ENCODE data around the gene ACOX2.

ACOX2 gene

DNA sequence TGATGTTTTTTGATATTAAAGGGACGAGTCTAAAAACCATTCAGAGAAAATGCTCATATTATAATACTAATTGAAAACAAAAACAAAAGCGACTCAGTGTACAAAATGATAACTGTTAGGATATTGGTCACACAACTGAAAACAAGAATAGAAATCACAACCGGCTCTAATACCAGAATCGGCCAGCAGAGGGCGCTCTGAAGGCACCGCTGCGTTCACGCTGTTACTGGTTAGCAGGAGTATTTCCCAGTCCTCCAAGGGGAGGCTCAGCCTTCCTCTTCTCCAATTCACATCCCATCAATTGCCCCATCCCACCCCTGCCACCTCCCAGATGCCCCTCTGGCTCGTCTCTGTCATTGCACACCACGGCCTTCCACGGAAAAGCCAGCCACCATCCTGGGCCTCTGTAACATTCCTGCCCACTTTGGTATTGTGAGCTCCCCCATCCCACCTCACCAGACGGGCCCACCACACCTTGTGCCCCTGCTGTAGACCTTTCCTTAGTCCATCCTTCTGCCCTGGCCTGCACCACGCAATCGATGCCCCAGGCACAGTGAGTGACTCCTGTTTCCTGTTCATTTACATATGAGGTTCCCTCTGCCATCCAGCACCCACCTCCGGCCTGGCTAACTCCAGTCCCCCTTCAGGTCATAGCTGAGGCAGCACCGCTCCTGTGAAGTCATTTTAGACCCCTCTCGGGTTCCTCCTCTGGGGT, 31.7 kb upstream of the ACOX2 start:
- Histone ChIP-seq H3K27ac (peak overlapping the region in 1 of 21 experiments; percentile 11), H3K4me3 (no peak overlapping the region)

- H3K27ac ChIP-seq, result no peak overlapping the region
- no peak overlapping the region for H3K4me3 ChIP-seq
Measured at GRCh38 chr3:58567251-58567515, 30.2 kb upstream of the ACOX2 start.

DNA sequence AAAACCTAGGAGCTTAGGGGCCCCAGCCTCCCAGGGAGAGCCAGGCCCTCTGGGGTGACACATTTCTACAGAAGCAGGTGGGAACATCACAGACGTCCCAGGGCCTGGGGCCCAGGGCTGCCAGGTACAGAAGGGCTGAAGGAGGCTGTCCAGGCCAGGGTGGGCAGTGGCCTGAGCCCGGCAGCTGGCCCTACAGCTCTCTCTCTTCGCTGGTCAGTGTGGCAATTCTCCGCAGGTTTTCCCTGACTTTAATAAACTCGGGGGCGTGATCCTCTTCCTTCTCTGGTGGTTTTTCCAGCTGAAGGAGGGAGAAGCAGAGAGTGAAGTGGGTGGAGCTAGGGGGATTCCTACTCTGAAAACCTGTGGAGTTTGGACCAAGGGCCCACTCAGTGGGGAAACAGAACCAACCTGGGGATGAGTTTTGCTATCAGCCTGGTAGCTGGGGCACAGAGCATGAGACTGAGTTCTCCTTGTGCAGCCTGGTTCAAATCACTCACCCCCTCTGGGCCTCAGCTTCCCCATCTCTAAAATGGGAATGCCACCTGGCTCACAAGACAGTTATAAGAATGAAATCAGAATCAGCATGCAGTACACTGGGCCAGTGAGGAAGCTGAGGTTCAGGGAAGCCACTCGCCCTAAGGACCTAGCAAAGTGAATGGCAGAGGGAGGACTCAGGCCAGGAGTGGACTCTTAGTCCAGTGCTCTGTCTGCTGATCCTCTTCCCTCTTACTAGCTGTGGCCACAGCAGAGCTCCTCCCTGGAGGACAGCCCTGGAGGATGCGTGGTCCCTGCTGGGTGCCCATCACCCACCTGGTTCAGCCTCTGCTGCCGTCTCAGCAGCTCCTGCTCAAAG, 29.6 kb upstream of the ACOX2 start:
- Histone ChIP-seq H3K4me3 (no peak overlapping the region), H3K27ac (no peak overlapping the region)

- H3K4me3 ChIP-seq, result no peak overlapping the region
- H3K27ac ChIP-seq, result no peak overlapping the region
Measured at GRCh38 chr3:58565621-58566397, 28.8 kb upstream of the ACOX2 start.

GRCh38 chr3:58564456-58565160, 27.6 kb upstream of the ACOX2 start:
- H3K27ac ChIP-seq, result no peak overlapping the region
- H3K4me3 ChIP-seq, result no peak overlapping the region

DNA sequence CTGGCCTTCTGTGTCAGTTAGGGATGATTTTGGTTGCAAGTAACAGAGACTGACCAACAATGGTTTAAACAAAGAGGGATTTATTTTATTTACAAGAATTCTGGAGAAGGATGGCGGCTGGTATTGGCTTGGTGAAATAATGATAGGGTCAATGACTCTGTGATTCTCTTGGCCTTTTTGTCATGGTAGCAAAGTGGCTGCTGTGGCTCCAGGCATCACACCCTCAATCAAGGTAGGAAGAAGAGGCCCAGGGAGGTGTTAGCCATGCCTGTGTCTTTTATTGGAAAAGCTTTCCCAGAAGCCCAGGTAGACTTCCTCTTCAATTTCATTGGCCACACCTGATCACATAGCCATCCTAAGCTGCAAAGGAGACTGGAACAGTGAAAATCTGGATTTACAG, 27.1 kb upstream of the ACOX2 start:
- Histone ChIP-seq H3K4me3 (no peak overlapping the region), H3K27ac (no peak overlapping the region)

DNA sequence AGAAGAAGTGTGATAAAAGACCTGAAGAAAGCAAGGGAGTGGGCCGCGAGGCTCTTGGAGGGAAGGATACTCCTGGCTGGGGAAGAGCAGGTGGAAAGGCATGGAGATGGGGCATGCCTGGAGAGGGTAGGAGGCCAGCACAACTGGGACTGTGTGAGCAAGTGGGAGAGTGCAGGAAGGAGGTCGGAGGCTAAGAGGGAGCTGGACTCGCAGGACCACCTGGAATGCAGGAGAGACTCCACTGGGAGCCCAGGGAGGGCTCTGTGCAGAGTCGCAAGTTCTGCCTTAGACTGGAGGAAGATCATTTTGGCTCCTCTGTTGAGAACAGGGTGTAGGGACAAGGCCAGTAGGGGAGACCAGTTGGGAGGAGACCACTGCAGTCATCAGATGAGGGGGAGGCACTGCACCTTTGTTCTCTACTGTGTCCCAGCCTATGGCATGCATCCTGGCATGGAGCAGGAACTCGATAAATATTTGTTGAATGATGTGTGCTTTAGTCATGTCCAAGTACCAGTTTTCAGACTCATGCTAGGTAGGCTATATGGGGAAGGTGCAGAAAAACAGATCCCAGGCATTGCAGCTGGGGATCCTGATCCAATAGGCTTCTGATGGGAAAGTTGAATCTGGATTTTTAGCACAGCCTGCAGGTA, 26.5 kb upstream of the ACOX2 start:
- Histone ChIP-seq H3K27ac (no peak overlapping the region), H3K4me3 (no peak overlapping the region)

- H3K4me3 ChIP-seq, result no peak overlapping the region
- no peak overlapping the region for H3K27ac ChIP-seq
Measured at GRCh38 chr3:58562498-58562897, 25.5 kb upstream of the ACOX2 start.

GRCh38 chr3:58560771-58561311, 23.9 kb upstream of the ACOX2 start:
- Histone ChIP-seq H3K4me3 (no peak overlapping the region), H3K27ac (no peak overlapping the region)

DNA sequence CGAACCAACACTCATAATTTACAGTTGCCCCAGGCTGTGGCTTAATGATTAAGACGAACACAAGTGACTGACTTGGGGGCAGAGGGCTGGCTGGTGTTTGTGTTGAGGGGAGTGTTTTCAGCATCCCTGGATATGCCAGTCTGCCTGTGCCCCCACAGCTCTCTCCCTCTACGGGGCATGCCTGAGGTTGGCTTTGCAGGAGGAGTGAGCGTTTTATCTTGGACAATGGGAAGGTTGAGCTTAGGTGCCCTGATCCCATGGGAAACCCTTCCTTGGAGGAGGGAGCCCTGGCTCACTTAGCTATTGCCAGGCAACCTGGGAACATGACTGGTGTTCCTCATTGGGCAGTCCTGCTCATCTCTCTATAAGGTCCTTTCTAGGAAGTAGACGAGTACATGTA, 22.6 kb upstream of the ACOX2 start:
- H3K4me3 ChIP-seq, result no peak overlapping the region
- H3K27ac ChIP-seq, result no peak overlapping the region

DNA sequence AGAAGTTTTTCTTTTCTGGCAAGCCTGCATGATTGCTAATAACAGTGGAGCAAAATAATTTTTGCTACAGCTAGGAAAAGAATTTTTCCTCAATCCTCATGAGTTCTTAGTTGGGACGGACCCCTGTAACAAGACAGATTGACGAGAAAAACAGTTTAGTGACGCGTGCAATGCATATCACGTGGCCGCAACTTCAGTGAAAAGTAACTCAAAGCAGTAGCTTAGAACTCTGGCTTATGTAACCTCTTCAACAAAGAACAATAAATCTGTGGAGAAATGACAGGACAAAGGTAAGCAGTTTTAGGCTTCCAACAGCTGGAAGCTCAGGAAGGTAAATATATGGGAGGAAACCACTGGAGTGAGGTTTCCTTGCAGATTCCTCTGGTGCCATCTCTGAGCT, 20.5 kb upstream of the ACOX2 start:
- Histone ChIP-seq H3K27ac (peak overlapping the region in 3 of 21 experiments; percentile 23 to 43 (median 38)), H3K4me3 (no peak overlapping the region)

- peak overlapping the region in 2 of 21 experiments; percentile 38 to 43 for H3K27ac ChIP-seq
- H3K4me3 ChIP-seq, result no peak overlapping the region
Measured at GRCh38 chr3:58556761-58557221, 19.8 kb upstream of the ACOX2 start.

GRCh38 chr3:58556001-58556400, 19.0 kb upstream of the ACOX2 start:
- no peak overlapping the region for H3K27ac ChIP-seq
- no peak overlapping the region for H3K4me3 ChIP-seq

GRCh38 chr3:58555203-58555602, 18.2 kb upstream of the ACOX2 start:
- H3K27ac ChIP-seq, result no peak overlapping the region
- H3K4me3 ChIP-seq, result no peak overlapping the region

GRCh38 chr3:58553003-58553402, 16.0 kb upstream of the ACOX2 start:
- H3K27ac ChIP-seq, result no peak overlapping the region
- H3K4me3 ChIP-seq, result no peak overlapping the region

DNA sequence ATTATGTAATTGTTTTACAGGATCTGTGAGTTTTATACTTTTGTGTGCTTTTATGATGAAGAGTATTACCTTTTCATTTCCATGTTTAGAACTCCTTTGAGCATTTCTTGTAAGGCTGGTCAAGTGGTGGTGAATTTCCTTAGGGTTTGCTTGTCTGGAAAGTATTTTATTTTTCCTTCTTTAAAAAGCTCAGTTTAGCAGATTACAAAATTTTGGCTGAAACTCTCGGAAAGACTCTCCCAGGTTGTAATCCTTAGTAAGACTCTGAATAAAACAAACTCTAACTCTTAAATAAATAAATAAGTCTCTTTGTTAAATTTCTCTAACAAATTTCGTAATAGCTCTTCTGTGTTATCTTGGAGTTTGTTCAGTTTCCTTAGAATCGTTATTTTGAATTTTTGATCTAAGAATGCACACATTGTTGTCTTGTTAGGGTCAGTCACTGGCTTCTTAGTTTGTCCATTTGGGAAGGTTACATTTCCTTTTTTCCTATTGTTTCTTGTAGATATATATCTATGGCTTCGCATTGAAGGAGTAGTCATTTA, 14.7 kb upstream of the ACOX2 start:
- Histone ChIP-seq H3K27ac (no peak overlapping the region), H3K4me3 (no peak overlapping the region)

- Histone ChIP-seq H3K4me3 (no peak overlapping the region), H3K27ac (no peak overlapping the region)
Measured at GRCh38 chr3:58544541-58544940, 7.6 kb upstream of the ACOX2 start.

GRCh38 chr3:58540176-58540858, 3.3 kb upstream of the ACOX2 start:
- H3K27ac ChIP-seq, result no peak overlapping the region
- H3K4me3 ChIP-seq, result no peak overlapping the region

Data from skin epidermis (tissue), 12 donors.